Activated CD4-positive, alpha-beta T cell treated with anti-CD3 and anti-CD28 coated beads for 1 hour (primary cell): ENCODE measurements around the gene CACNA2D4.

Experiments
- DNase-seq: peaks from one replicate; pipeline ENCODE4 v3.0.0-alpha.2; 2020

Gene CACNA2D4

DNA sequence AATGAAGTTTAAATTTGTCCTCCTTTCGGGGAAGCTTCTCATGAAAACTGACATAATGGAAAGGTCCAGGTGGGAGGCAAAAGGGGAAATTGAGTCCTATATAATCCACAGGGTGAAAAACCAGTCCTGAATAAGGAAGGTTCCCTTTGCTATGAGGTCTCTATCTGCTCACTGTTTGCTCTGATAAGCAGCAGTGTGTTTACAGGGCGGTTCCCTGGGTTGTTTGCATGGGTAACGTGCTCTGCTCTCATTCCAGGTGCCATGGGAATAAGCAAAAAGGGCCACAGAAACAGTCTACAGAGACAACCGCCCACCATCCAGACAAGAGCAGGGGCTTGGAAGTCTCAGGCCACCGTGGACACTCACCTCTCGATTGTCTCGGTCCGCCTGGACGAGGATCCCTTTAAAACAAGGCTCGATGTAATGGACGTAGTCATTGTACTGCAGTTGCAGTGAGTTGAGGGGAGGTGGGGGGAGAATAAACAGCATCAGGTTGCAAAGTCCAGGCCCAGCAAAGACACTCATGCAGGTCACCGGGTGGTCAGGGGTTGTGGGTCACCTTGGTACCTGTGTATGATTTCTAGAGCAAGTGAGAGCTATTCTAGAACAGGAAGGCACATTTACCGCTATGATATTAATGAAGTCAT, 32.7 kb downstream of the CACNA2D4 start:
- no peak for DNase-seq

DNA sequence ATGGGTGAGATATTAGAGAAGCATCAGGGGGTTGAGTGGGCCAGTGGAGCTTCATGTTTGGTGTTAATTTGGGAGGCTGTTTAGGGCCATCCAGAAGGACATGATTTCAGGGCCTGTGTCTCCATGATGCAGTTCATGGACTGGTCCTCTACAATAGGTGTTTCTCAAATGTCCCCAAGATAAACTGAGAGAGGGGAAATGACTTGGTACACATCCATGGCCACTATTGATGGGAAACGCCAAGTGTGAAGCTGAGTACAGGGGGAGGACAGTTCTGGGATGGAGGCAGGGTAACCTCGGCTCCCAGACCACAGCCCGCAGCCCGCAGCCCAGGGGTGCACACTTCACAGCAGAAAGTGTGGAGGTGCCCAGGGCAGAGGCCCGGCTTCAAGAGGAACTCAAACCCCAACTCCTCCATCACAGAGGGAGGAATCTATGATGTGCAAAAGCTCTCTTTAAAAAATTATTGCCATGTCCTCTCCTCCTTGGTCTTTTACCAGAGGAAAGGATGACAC, 33.3 kb downstream of the CACNA2D4 start:
- no peak for DNase-seq

DNA sequence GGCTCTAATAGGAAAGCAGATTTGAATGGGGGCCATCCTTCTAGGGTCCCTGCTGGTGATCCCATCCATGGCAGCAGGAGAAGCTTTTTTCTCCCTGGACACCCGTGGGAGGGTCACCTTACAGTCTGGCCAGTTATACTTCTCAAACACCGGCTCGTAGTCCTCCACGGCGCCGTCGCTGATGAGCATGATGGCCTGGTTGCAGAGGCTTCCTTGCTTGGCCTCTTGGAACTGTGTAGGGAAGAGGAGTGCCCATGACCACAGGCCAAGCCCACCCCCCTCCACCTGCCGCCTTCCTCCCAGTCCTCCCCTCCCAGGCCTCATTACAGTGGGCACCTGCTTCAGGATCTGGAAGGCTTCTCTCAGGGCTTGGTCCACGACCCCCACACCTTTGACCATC, 33.8 kb downstream of the CACNA2D4 start:
- DNase-seq, result no peak

GRCh38 chr12:1883513-1883912, 34.9 kb downstream of the CACNA2D4 start:
- DNase-seq, result no peak

GRCh38 chr12:1882850-1883470, 35.5 kb downstream of the CACNA2D4 start:
- DNase-seq, result no peak

DNA sequence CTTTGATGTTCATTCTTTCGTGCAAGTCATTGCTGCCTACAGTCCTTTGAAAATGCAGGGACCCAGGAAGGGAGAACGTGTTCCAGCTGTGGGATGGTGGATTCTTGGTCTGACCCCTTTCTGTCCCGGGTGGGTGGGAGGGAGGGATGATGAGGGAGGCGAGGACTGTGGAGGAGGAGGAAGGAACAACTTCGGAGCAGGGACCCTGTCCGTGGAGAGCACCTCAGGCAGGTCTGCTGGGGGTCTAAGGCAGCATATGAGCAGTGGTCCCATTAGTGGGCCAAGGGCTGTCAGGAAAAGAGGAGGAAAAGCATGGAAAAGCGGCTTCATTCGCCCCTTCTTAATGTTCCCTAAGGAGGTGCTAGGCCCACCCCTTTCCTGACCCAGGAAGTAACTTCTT, 36.0 kb downstream of the CACNA2D4 start:
- DNase-seq, result no peak

DNA sequence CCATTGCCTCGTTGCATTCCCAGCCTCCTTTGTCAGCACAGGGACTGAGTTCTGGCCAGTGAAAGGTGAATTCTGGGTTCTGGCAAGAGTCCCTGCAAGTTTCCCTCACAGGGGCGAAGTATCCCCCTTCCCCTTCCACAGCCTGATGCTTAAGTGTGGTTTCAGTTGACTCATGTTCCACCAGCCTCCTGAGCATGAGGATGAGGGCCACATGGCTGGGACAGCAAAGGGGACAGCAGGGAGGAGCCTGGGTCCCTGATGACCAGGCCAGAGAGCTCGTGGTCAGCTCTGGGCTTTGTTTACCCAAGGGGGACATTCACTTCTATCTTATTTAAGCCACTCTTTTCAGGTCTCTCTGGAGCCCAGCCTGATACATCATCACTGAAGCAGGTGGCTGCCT, 36.5 kb downstream of the CACNA2D4 start:
- no peak for DNase-seq

GRCh38 chr12:1881301-1881700, 37.2 kb downstream of the CACNA2D4 start:
- peak; percentile 1 for DNase-seq

GRCh38 chr12:1880876-1881275, 37.6 kb downstream of the CACNA2D4 start:
- DNase-seq, result peak; percentile 3

DNA sequence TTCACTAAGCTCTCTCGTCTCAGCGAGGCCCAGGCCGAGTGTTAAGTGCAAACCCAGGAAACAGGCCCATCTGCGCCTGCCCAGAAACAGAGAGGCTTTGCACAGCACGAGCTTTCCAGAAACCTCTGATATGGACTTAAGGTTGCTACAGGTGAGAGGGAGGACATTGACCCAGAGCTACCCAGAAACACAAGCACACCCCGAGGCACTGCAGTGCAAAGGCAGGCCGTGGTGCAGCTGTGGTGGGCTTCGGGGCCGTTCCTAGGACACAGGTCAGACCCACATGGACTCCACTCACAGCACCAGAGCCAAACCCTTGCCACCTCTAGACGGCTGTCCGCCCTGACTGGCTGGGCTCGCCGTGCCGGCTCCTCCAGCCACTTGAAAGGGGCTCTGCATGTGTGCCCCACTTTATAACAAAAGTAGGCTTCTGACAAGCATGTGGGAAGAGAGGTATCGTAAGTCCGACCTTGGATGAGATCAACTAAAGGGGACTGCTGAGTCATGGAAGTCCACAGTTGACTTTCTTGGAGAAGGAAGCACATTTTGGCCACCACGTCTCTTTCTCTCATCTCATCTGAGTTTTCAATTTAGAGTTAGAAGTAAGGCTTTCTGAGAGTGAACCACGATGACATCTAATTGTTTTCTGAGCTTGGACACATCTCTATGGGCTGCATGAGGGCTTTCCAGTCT, 38.2 kb downstream of the CACNA2D4 start:
- DNase-seq, result no peak

GRCh38 chr12:1879633-1880032, 38.8 kb downstream of the CACNA2D4 start:
- DNase-seq, result peak; percentile 2

GRCh38 chr12:1878695-1879094, 39.8 kb downstream of the CACNA2D4 start:
- peak; percentile 2 for DNase-seq

GRCh38 chr12:1878214-1878613, 40.2 kb downstream of the CACNA2D4 start:
- peak; percentile 3 for DNase-seq

DNA sequence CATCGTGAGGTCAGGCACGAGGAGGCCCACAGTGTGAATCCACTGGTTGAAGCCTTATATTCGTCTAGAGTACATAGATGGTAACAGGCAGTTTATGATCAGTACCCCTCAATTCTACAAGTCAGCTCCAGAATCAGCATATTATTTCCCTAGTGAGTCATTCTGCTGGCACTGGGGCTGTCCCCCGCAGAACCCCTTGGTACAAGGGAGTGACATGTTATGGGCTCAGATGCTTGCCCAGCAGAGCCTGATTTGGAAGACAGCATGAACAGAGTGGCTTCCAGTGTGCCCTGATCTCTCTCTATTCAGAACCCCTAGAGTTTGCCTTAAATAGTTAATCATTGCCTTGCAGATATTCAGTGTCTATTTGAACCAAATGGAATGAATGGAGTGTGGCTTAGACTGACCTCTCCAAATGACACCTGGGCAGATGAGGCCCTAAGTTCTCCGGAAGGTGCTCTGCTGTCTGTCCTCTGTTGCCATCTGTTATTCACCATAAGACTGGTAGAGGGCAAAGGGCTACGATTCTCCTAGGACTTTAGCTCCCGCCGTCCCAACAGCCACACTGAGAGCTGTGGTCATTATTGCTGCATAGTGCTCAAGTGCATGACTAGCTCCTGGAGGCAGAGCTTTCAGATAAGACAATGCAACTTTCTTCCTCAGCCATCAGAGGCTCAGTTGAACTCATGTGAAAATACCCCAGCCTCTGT, 41.1 kb downstream of the CACNA2D4 start:
- peak; percentile 1 for DNase-seq

DNA sequence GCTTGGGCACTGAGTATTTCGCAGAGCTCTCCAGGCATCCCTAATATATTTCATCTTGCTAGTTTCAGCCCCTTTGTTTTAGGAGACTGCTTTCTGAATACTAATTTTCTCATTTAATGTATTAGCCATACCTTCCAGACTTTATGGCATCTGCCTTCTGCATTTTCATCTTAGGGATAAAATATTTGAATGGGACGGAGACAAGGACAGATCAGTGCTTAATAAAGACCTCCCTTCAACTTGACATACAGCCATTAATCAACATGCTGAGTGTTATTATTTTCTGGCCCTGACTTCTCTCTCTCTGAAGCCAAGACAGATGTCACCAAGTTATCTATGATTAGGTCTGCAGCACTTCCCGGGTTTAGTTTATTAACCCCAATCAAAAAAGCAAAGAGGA, 42.4 kb downstream of the CACNA2D4 start:
- no peak for DNase-seq

GRCh38 chr12:1875608-1876007, 42.8 kb downstream of the CACNA2D4 start:
- no peak for DNase-seq

GRCh38 chr12:1873531-1874510, 44.6 kb downstream of the CACNA2D4 start:
- no peak for DNase-seq

- no peak for DNase-seq
These were observed 46.0 kb downstream of the CACNA2D4 start for GRCh38 chr12:1872448-1872847.

GRCh38 chr12:1872001-1872400, 46.5 kb downstream of the CACNA2D4 start:
- DNase-seq, result no peak

DNA sequence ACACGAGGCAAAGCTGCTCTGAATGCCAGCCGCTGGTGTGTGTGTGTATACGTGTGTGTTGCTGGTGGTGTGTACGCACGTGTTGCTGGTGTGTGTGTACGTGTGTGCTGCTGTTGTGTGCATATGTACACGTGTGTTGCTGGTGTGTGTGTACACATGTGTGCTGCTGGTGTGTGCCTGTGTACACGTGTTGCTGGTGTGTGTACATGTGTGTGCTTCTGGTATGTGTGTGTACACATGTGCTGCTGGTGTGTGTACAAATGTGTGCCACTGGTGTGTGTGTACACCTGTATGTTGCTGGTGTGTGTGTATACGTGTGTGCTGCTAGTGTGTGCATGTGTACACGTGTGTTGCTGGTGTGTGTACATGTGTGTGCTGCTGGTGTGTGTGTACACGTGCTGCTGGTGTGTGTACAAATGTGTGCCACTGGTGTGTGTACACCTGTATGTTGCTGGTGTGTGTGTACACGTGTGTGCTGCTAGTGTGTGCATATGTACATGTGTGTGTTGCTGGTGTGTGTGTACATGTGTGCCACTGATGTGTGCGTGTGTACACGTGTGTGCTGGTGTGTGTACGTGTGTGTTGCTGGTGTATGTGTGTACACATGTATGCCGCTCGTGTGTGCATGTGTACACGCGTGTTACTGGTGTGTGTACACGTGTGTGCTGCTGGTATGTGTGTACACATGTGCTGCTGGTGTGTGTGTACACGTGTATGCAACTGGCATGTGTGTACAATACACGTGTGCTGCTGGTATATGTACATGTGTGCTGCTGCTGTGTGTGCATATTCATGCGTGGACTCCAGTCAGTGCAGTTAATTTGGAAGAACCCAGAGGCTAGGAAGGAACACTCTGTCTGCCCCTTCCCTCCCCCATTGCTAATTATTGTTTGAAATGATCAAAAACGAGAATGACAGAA, 47.2 kb downstream of the CACNA2D4 start:
- DNase-seq, result no peak

- no peak for DNase-seq
These were observed 48.4 kb downstream of the CACNA2D4 start for GRCh38 chr12:1870086-1870485.
